GM23338 (cell line): ENCODE data around the gene SLC2A11. TPM values are rescaled to one million over a fixed set of nuclear protein-coding genes. Genes with fewer than 3 reads are reported as not detected.

Experiments used
- ATAC-seq: fragments of 200-7000 bp; cut with Tn5 transposase; 3 replicates; pipeline ENCODE4 v1.9.1; 2020
- DNase-seq: peaks from one replicate; pipeline ENCODE4 v3.0.0-alpha.2; 2015; ENCODE audit warnings: low spot score
- H2AFZ ChIP-seq: fragments of 200-600 bp; sonication (generic); 2 replicates; pipeline ENCODE4 v1.8.0; 2016; ENCODE audit warnings: antibody characterized with exemption, mild to moderate bottlenecking, moderate library complexity
- H3F3A ChIP-seq: fragments of 200-600 bp; sonication (generic); replicated peaks from 2 replicates; pipeline ENCODE4 v1.8.0; 2017; ENCODE audit warnings: antibody characterized with exemption, mixed run types, low read depth
- H3K27ac ChIP-seq: fragments of 200-600 bp; sonication (generic); 2 replicates; pipeline ENCODE4 v1.6.1; 2016; ENCODE audit warnings: low read depth
- H3K27me3 ChIP-seq: fragments of 200-600 bp; sonication (generic); 2 replicates; pipeline ENCODE4 v1.8.0; 2016; ENCODE audit warnings: mild to moderate bottlenecking, mixed run types, moderate library complexity; ENCODE audit not compliant: insufficient read depth
- H3K36me3 ChIP-seq: fragments of 200-600 bp; sonication (generic); 2 replicates; pipeline ENCODE4 v1.8.0; 2016; ENCODE audit warnings: mild to moderate bottlenecking; ENCODE audit not compliant: insufficient read depth
- H3K4me1 ChIP-seq: fragments of 200-600 bp; sonication (generic); 2 replicates; pipeline ENCODE4 v1.8.0; 2016; ENCODE audit warnings: mild to moderate bottlenecking, moderate library complexity; ENCODE audit not compliant: insufficient read depth
- H3K4me2 ChIP-seq: fragments of 200-600 bp; sonication (generic); 2 replicates; pipeline ENCODE4 v1.7.1; 2017; ENCODE audit warnings: mixed run types
- H3K4me3 ChIP-seq: fragments of 200-600 bp; sonication (generic); 2 replicates; pipeline ENCODE4 v1.6.1; 2016; ENCODE audit warnings: mixed run types
- H3K79me2 ChIP-seq: fragments of 200-600 bp; sonication (generic); replicated peaks from 2 replicates; pipeline ENCODE4 v1.8.0; 2017; ENCODE audit warnings: mild to moderate bottlenecking; ENCODE audit not compliant: insufficient read depth
- H3K9me2 ChIP-seq: fragments of 200-600 bp; sonication (generic); 2 replicates; pipeline ENCODE4 v1.8.0; 2017; ENCODE audit not compliant: insufficient read depth
- H4K20me1 ChIP-seq: fragments of 200-600 bp; sonication (generic); replicated peaks from 2 replicates; pipeline ENCODE4 v1.8.0; 2017; ENCODE audit warnings: mild to moderate bottlenecking; ENCODE audit not compliant: insufficient read depth
- H3K27ac Mint-ChIP-seq: 2 replicates; pipeline ENCODE4 v1.8.0; 2020; ENCODE audit warnings: inconsistent platforms, mild to moderate bottlenecking, moderate library complexity, mixed read lengths
- H3K27me3 Mint-ChIP-seq: 3 replicates; pipeline ENCODE4 v1.8.0; 2022; ENCODE audit warnings: low read depth, mild to moderate bottlenecking, moderate library complexity, mixed read lengths, inconsistent platforms; ENCODE audit not compliant: insufficient read depth, poor library complexity
- H3K36me3 Mint-ChIP-seq: 3 replicates; pipeline ENCODE4 v1.8.0; 2021; ENCODE audit warnings: low read depth, mild to moderate bottlenecking, inconsistent platforms, moderate library complexity, mixed read lengths
- H3K4me1 Mint-ChIP-seq: 3 replicates; pipeline ENCODE4 v1.8.0; 2020; ENCODE audit warnings: mild to moderate bottlenecking, inconsistent platforms, mixed read lengths
- H3K4me3 Mint-ChIP-seq: 3 replicates; pipeline ENCODE4 v1.8.0; 2021; ENCODE audit warnings: moderate library complexity, mild to moderate bottlenecking, inconsistent platforms, mixed read lengths
- H3K9me3 Mint-ChIP-seq: 3 replicates; pipeline ENCODE4 v1.8.0; 2020; ENCODE audit warnings: moderate library complexity, mild to moderate bottlenecking, inconsistent platforms, mixed read lengths
- CREB1 ChIP-seq: fragments of 250-450 bp; sonication (Bioruptor Pico); IDR thresholded peaks from 2 replicates; pipeline ENCODE4 v1.5.0; 2020; ENCODE audit warnings: low read depth, mild to moderate bottlenecking, moderate library complexity
- CTCF ChIP-seq, 2 experiments: fragments of 200-600 bp in 1 of 2; sonication (generic) in 1 of 2; conservative IDR thresholded peaks; 2 replicates each; pipeline versions ENCODE4 v1.5.1 to v1.6.1; 2016 to 2017; ENCODE audit warnings: antibody characterized with exemption in 2 of 2, low read depth in 2 of 2, mild to moderate bottlenecking in 2 of 2, moderate library complexity in 1 of 2
- ETS1 ChIP-seq: IDR thresholded peaks from 2 replicates; pipeline ENCODE4 v1.6.1; 2016; ENCODE audit warnings: antibody characterized with exemption
- EZH2 ChIP-seq: fragments of 200-600 bp; sonication (generic); IDR thresholded peaks from one replicate; pipeline ENCODE4 v1.8.0; 2017; ENCODE audit warnings: antibody characterized with exemption, mild to moderate bottlenecking, low read depth; ENCODE audit not compliant: unreplicated experiment
- EZH2phosphoT487 ChIP-seq: fragments of 200-600 bp; sonication (generic); IDR thresholded peaks from one replicate; pipeline ENCODE4 v1.8.1; 2018; ENCODE audit warnings: antibody characterized with exemption; ENCODE audit not compliant: unreplicated experiment
- JUNB ChIP-seq: IDR thresholded peaks from one replicate; pipeline ENCODE4 v1.6.1; 2016; ENCODE audit warnings: antibody characterized with exemption; ENCODE audit not compliant: unreplicated experiment
- NANOG ChIP-seq: IDR thresholded peaks from 2 replicates; pipeline ENCODE4 v1.6.1; 2016; ENCODE audit warnings: antibody characterized with exemption, borderline replicate concordance
- POLR2AphosphoS5 ChIP-seq: IDR thresholded peaks from 2 replicates; pipeline ENCODE4 v1.6.1; 2016; ENCODE audit warnings: antibody characterized with exemption, low read depth
- REST ChIP-seq: IDR thresholded peaks from one replicate; pipeline ENCODE4 v1.6.1; 2018; ENCODE audit warnings: antibody characterized with exemption; ENCODE audit not compliant: unreplicated experiment
- STAT1 ChIP-seq: IDR thresholded peaks from one replicate; pipeline ENCODE4 v1.6.1; 2016; ENCODE audit warnings: antibody characterized with exemption; ENCODE audit not compliant: unreplicated experiment
- ZNF114 ChIP-seq: fragments of 250-450 bp; sonication (Bioruptor Pico); IDR thresholded peaks from 2 replicates; pipeline ENCODE4 v1.5.0; 2020; ENCODE audit warnings: mild to moderate bottlenecking, moderate library complexity
- ZNF331 ChIP-seq: fragments of 250-450 bp; sonication (Bioruptor Pico); IDR thresholded peaks from 2 replicates; pipeline ENCODE4 v1.5.0; 2020; ENCODE audit warnings: low read depth, mild to moderate bottlenecking, moderate library complexity
- ZNF462 ChIP-seq: fragments of 250-450 bp; sonication (Bioruptor Pico); IDR thresholded peaks from 2 replicates; pipeline ENCODE4 v1.5.0; 2020; ENCODE audit warnings: mild to moderate bottlenecking, moderate library complexity
- polyA plus RNA-seq: library from polyadenylated mRNA; unstranded; fragments of >200 nt; fragmentation: Nextera tagmentation; extraction: Ambion mirVana; gene quantifications from 2 replicates; pipeline ENCODE4 v1.2.1, GENCODE V29; 2016
- total RNA-seq: library from RNA; depleted of rRNA; stranded (reverse); fragments of >200 nt; shearing (Covaris generic); gene quantifications from 2 replicates; pipeline ENCODE4 v1.2.3, GENCODE V29; 2014

The SLC2A11 gene
- total and polyA plus RNA-seq, 2 experiments from 2014 or later = 7.1 to 21.8 TPM

- H3K4me3 ChIP-seq = no peak overlapping the region
- ATAC-seq (no peak), DNase-seq (no peak)
- Mint-ChIP-seq H3K9me3 (peaks cover 3% of the 10 kb centered on the region; the same call in 1 of the 3 replicates), H3K4me1 (peaks cover 14% of the 10 kb centered on the region), H3K27ac (no peak overlapping the region), H3K36me3 (peaks cover 14% of the 10 kb centered on the region), H3K4me3 (no peak overlapping the region), H3K27me3 (peaks cover 24% of the 10 kb centered on the region)
- no peaks in the 10 kb centered on the region for H3K9me2 ChIP-seq
- H3K4me2 ChIP-seq = no peak overlapping the region
- peaks cover 8% of the 10 kb centered on the region; the same call in 1 of the 2 replicates for H4K20me1 ChIP-seq
- no peaks in the 10 kb centered on the region for H3K36me3 ChIP-seq
- H2AFZ ChIP-seq = no peak overlapping the region
- H3K4me1 ChIP-seq = peaks cover 6% of the 10 kb centered on the region; the same call in 1 of the 2 replicates
- TF ChIP-seq ETS1 (no peak), POLR2AphosphoS5 (no peak), JUNB (no peak), ZNF331 (no peak), CREB1 (CRISPR knock-in tag) (no peak), NANOG (no peak), ZNF114 (CRISPR knock-in tag) (no peak), STAT1 (no peak), ZNF462 (CRISPR knock-in tag) (no peak), CTCF (conservative IDR thresholded peaks at IDR 0.05; ENCODE audit: low read depth in 2 of 2) (no peak), REST (no peak), EZH2phosphoT487 (no peak), EZH2 (no peak)
- H3K27ac ChIP-seq = no peak overlapping the region
- no peaks in the 10 kb centered on the region for H3K79me2 ChIP-seq
- H3F3A ChIP-seq = peaks cover 6% of the 10 kb centered on the region; the same call in 1 of the 2 replicates
- no peaks in the 10 kb centered on the region for H3K27me3 ChIP-seq
These were observed 22.1 kb upstream of the SLC2A11 start for GRCh38 chr22:23835484-23836144.
